H1 (cell line): Measurements from ENCODE around the gene OR4K1. TPM values are rescaled to one million over a fixed set of nuclear protein-coding genes. Genes with fewer than 3 reads are reported as not detected.

Experiments used
- CTCF ChIA-PET: fragments of 300-600 bp; sonication (Branson Sonifier 250); formaldehyde crosslinking; loops from one replicate; lab custom pipeline; 2021; ENCODE audit not compliant: partially characterized antibody; lab: Charles Lee
- POLR2A ChIA-PET: fragments of 300-600 bp; sonication (Branson Sonifier 250); formaldehyde crosslinking; loops from one replicate; lab custom pipeline; 2021; ENCODE audit warnings: inconsistent platforms; ENCODE audit not compliant: partially characterized antibody; lab: Charles Lee
- DNase-seq, 2 experiments: peaks; one replicate each; pipeline versions ENCODE4 v3.0.0 to v3.0.0-alpha.2; 2010 to 2022; ENCODE audit warnings: low spot score in 2 of 2, low read depth in 1 of 2, mixed read lengths in 1 of 2
- FAIRE-seq: peaks from 2 replicates; lab custom pipeline; 2011; peaks lifted over from hg19 to GRCh38; lab: Jason Lieb, UNC
- H2AFZ ChIP-seq: 2 replicates; pipeline ENCODE4 v1.8.1; 2012; ENCODE audit warnings: low read length, inconsistent platforms
- H2AK5ac ChIP-seq: 2 replicates; pipeline ENCODE4 v1.6.1; 2013; ENCODE audit warnings: low read depth, low read length
- H2BK120ac ChIP-seq: replicated peaks from 2 replicates; pipeline ENCODE3; 2013; ENCODE audit warnings: low read depth, low read length, inconsistent platforms
- H2BK12ac ChIP-seq: 2 replicates; pipeline ENCODE4 v1.6.1; 2013; ENCODE audit warnings: low read depth, low read length
- H2BK15ac ChIP-seq: 2 replicates; pipeline ENCODE4 v1.6.1; 2013; ENCODE audit warnings: low read length
- H2BK20ac ChIP-seq: 2 replicates; pipeline ENCODE4 v1.6.1; 2013; ENCODE audit warnings: low read length
- H2BK5ac ChIP-seq: 2 replicates; pipeline ENCODE4 v1.6.1; 2013; ENCODE audit warnings: low read depth, low read length
- H3K14ac ChIP-seq: 2 replicates; pipeline ENCODE4 v1.6.1; 2013; ENCODE audit warnings: inconsistent platforms; ENCODE audit not compliant: insufficient read length
- H3K18ac ChIP-seq: 2 replicates; pipeline ENCODE4 v1.6.1; 2013; ENCODE audit warnings: low read length; ENCODE audit errors: extremely low read depth
- H3K23ac ChIP-seq: 2 replicates; pipeline ENCODE4 v1.6.1; 2013; ENCODE audit warnings: inconsistent platforms; ENCODE audit not compliant: insufficient read length
- H3K23me2 ChIP-seq: 2 replicates; pipeline ENCODE4 v1.6.1; 2013; ENCODE audit warnings: low read depth, low read length
- H3K27ac ChIP-seq: 2 replicates; pipeline ENCODE4 v1.6.1; 2011; ENCODE audit warnings: low read depth, low read length, inconsistent platforms
- H3K27me3 ChIP-seq, 4 experiments: replicated peaks in 1 of 4; 1 replicate in 1 of 4; 2 replicates in 3 of 4; pipeline versions ENCODE4 v1.6.1 to v1.8.1; 2011 to 2013; ENCODE audit warnings: low read length in 3 of 4, mild to moderate bottlenecking in 3 of 4, inconsistent platforms in 2 of 4, mixed read lengths in 2 of 4, moderate library complexity in 1 of 4; ENCODE audit not compliant: control insufficient read depth in 3 of 4, insufficient read depth in 3 of 4; ENCODE audit errors: extremely low read depth in 1 of 4
- H3K36me3 ChIP-seq, 4 experiments: 2 replicates each; pipeline versions ENCODE4 v1.6.1 to v1.8.1; 2011 to 2013; ENCODE audit warnings: mild to moderate bottlenecking in 4 of 4, low read length in 3 of 4, moderate library complexity in 2 of 4, control low read depth in 1 of 4, inconsistent platforms in 1 of 4; ENCODE audit not compliant: insufficient read depth in 4 of 4, control insufficient read depth in 2 of 4
- H3K4ac ChIP-seq: replicated peaks from 2 replicates; pipeline ENCODE3; 2013; ENCODE audit warnings: low read length, low read depth, mixed read lengths, inconsistent platforms; ENCODE audit not compliant: insufficient read length
- H3K4me1 ChIP-seq, 4 experiments: replicated peaks in 1 of 4; 1 replicate in 1 of 4; 2 replicates in 3 of 4; pipeline versions ENCODE4 v1.6.1 to v1.8.1; 2011 to 2013; ENCODE audit warnings: low read length in 3 of 4, inconsistent platforms in 2 of 4, mixed read lengths in 1 of 4; ENCODE audit not compliant: insufficient read depth in 4 of 4, control insufficient read depth in 3 of 4
- H3K4me2 ChIP-seq, 2 experiments: 2 replicates each; pipeline versions ENCODE4 v1.6.1 to v1.8.1; 2011 to 2013; ENCODE audit warnings: low read depth in 2 of 2, low read length in 2 of 2, control low read depth in 1 of 2, inconsistent platforms in 1 of 2, mild to moderate bottlenecking in 1 of 2; ENCODE audit not compliant: insufficient read depth in 1 of 2
- H3K4me3 ChIP-seq, 4 experiments: fragments of 200-600, 300-600 bp in 1 of 4; sonication (generic), shearing (Covaris generic), sonication (Bioruptor Twin) in 1 of 4; 2 replicates each; pipeline versions ENCODE4 v1.5.1 to v1.8.1; 2011 to 2016; ENCODE audit warnings: low read length in 4 of 4, low read depth in 3 of 4, control low read depth in 2 of 4, inconsistent platforms in 2 of 4, mild to moderate bottlenecking in 2 of 4, mixed read lengths in 1 of 4, moderate library complexity in 1 of 4; ENCODE audit not compliant: insufficient read depth in 2 of 4; ENCODE audit errors: extremely low read depth in 1 of 4
- H3K56ac ChIP-seq: replicated peaks from 2 replicates; pipeline ENCODE3; 2013; ENCODE audit warnings: low read depth, mild to moderate bottlenecking, mixed read lengths, low read length, inconsistent platforms; ENCODE audit not compliant: insufficient read length
- H3K79me1 ChIP-seq: 2 replicates; pipeline ENCODE4 v1.6.1; 2013; ENCODE audit warnings: low read depth, low read length, control low read depth
- H3K79me2 ChIP-seq, 2 experiments: 2 replicates each; pipeline versions ENCODE4 v1.6.1 to v1.8.1; 2012 to 2013; ENCODE audit warnings: low read length in 2 of 2, mild to moderate bottlenecking in 2 of 2, inconsistent platforms in 1 of 2; ENCODE audit not compliant: insufficient read depth in 2 of 2, control insufficient read depth in 1 of 2
- H3K9ac ChIP-seq, 4 experiments: replicated peaks in 1 of 4; 1 replicate in 1 of 4; 2 replicates in 3 of 4; pipeline versions ENCODE4 v1.6.1 to v1.8.1; 2011 to 2013; ENCODE audit warnings: low read depth in 3 of 4, low read length in 3 of 4, control low read depth in 2 of 4, mild to moderate bottlenecking in 2 of 4, moderate library complexity in 2 of 4, inconsistent platforms in 1 of 4; ENCODE audit errors: extremely low read depth in 1 of 4
- H3K9me3 ChIP-seq, 2 experiments: 2 replicates each; pipeline versions ENCODE4 v1.6.1 to v1.8.1; 2012 to 2013; ENCODE audit warnings: mild to moderate bottlenecking in 2 of 2, moderate library complexity in 2 of 2, control low read depth in 1 of 2, inconsistent platforms in 1 of 2, low read depth in 1 of 2, low read length in 1 of 2, mixed read lengths in 1 of 2; ENCODE audit not compliant: insufficient read depth in 2 of 2
- H4K20me1 ChIP-seq, 2 experiments: replicated peaks in 1 of 2; 2 replicates each; pipeline versions ENCODE3 to v1.8.1; 2011 to 2013; ENCODE audit warnings: inconsistent platforms in 2 of 2, low read length in 2 of 2, mild to moderate bottlenecking in 1 of 2; ENCODE audit not compliant: insufficient read depth in 2 of 2, control insufficient read depth in 1 of 2
- H4K5ac ChIP-seq: 2 replicates; pipeline ENCODE4 v1.6.1; 2013; ENCODE audit warnings: low read length, low read depth, mixed read lengths, inconsistent platforms; ENCODE audit not compliant: insufficient read length
- H4K8ac ChIP-seq: 2 replicates; pipeline ENCODE4 v1.8.0; 2013; ENCODE audit warnings: mild to moderate bottlenecking, moderate library complexity, low read length, inconsistent platforms; ENCODE audit not compliant: insufficient read depth; ENCODE audit errors: extremely low read depth
- H4K91ac ChIP-seq: replicated peaks from 2 replicates; pipeline ENCODE3; 2013; ENCODE audit warnings: low read length, mixed read lengths, inconsistent platforms; ENCODE audit not compliant: insufficient read length
- CHD1 ChIP-seq: IDR thresholded peaks from 2 replicates; pipeline ENCODE4 v1.6.1; 2012; ENCODE audit warnings: low read depth, low read length, improper control_type of control experiment
- CHD2 ChIP-seq: IDR thresholded peaks from 2 replicates; pipeline ENCODE4 v1.6.1; 2012; ENCODE audit warnings: low read length, improper control_type of control experiment
- EGR1 ChIP-seq: IDR thresholded peaks from 2 replicates; pipeline ENCODE4 v1.6.1; 2011; ENCODE audit warnings: low read depth, low read length, borderline replicate concordance
- FOSL1 ChIP-seq: IDR thresholded peaks from 2 replicates; pipeline ENCODE4 v1.6.1; 2011; ENCODE audit warnings: mild to moderate bottlenecking, low read depth, low read length, moderate library complexity; ENCODE audit not compliant: insufficient read depth
- GABPA ChIP-seq: IDR thresholded peaks from 2 replicates; pipeline ENCODE4 v1.6.1; 2011; ENCODE audit warnings: mild to moderate bottlenecking, low read length, moderate library complexity, borderline replicate concordance; ENCODE audit not compliant: insufficient read depth
- KDM4A ChIP-seq: IDR thresholded peaks from one replicate; pipeline ENCODE4 v1.7.1; 2012; ENCODE audit warnings: low read depth, mild to moderate bottlenecking, moderate library complexity, low read length, inconsistent platforms; ENCODE audit not compliant: severe bottlenecking
- KDM5A ChIP-seq: fragments of 200-600 bp; IDR thresholded peaks from 2 replicates; pipeline ENCODE4 v1.7.1; 2012; ENCODE audit warnings: mild to moderate bottlenecking, low read length, inconsistent platforms, mixed read lengths
- NRF1 ChIP-seq: IDR thresholded peaks from 2 replicates; pipeline ENCODE4 v1.6.1; 2011; ENCODE audit warnings: mild to moderate bottlenecking, low read depth, low read length, improper control_type of control experiment
- POU5F1 ChIP-seq: IDR thresholded peaks from 2 replicates; pipeline ENCODE4 v1.6.1; 2011; ENCODE audit warnings: low read depth, mild to moderate bottlenecking, low read length, moderate library complexity
- RFX5 ChIP-seq: IDR thresholded peaks from 2 replicates; pipeline ENCODE4 v1.6.1; 2011; ENCODE audit warnings: low read depth, low read length, improper control_type of control experiment, borderline replicate concordance
- TAF1 ChIP-seq: IDR thresholded peaks from 2 replicates; pipeline ENCODE4 v1.6.1; 2011; ENCODE audit warnings: mild to moderate bottlenecking, low read depth, low read length
- TCF12 ChIP-seq: IDR thresholded peaks from 2 replicates; pipeline ENCODE4 v1.6.1; 2011; ENCODE audit warnings: low read depth, mild to moderate bottlenecking, low read length
- WGBS, 2 experiments: shearing (Covaris generic) in 1 of 2; methylation state at CpG; one replicate each; pipeline versions ENCODE4 v1.1.6 to v1.1.7; 2013 to 2015; ENCODE audit warnings: low lambda C conversion rate in 2 of 2, mixed read lengths in 2 of 2, inconsistent platforms in 1 of 2, low coverage in 1 of 2, missing lambda C conversion rate in 1 of 2; ENCODE audit not compliant: insufficient replicate concordance in 2 of 2, insufficient coverage in 1 of 2, insufficient read length in 1 of 2; ENCODE audit errors: extremely low coverage in 1 of 2, missing lambda C conversion rate in 1 of 2; 5-methylcytosine and 5-hydroxymethylcytosine counted together
- polyA plus RNA-seq, 7 experiments: library from polyadenylated mRNA; depleted of rRNA in 3 of 7; stranded (reverse) in 5 of 7; unstranded in 2 of 7; fragments of >200 nt in 5 of 7; fragments of 200-250 nt in 2 of 7; gene quantifications; 1 replicate in 5 of 7; 2 replicates in 1 of 7; 4 replicates in 1 of 7; pipeline versions ENCODE4 v1.2.1 to v1.2.3, GENCODE V29; 2011 to 2013; ENCODE audit warnings: missing spikeins in 2 of 7, mixed read lengths in 2 of 7
- total RNA-seq: library from RNA; stranded (reverse); fragmentation: NEBNext Ultra II Directional; extraction: Animal tissue kit (Norgen Biotek cat#: 25700); gene quantifications from 2 replicates; pipeline ENCODE4 v1.2.1, GENCODE V29; 2021
- TF ChIP-seq, protein P1 (sequence below): IDR thresholded peaks from 2 replicates; pipeline ENCODE4 v1.6.1; 2012; ENCODE audit warnings: inconsistent platforms

The OR4K1 gene
- total and polyA plus RNA-seq, 2 of the 8 experiments (the other 6 are each of a cell fraction or from before 2014, with no cell fraction given), result not detected

- ChIA-PET CTCF (no interaction called here), POLR2A (no interaction called here)
- Histone ChIP-seq H4K20me1 (no peaks in the 10 kb centered on the region), H3K56ac (no peak overlapping the region), H2BK12ac (no peak overlapping the region), H2AK5ac (no peak overlapping the region), H2BK15ac (no peak overlapping the region), H3K4me3 (no peak overlapping the region), H3K9me3 (peaks cover 47 to 66% of the 10 kb centered on the region in 2 experiments), H4K5ac (no peak overlapping the region), H3K18ac (no peak overlapping the region), H3K23me2 (no peaks in the 10 kb centered on the region), H3K4ac (no peak overlapping the region), H2AFZ (no peak overlapping the region), H3K27ac (no peak overlapping the region), H3K23ac (no peak overlapping the region), H3K4me2 (no peak overlapping the region), H3K36me3 (no peaks in the 10 kb centered on the region), H3K27me3 (no peaks in the 10 kb centered on the region), H3K79me1 (no peaks in the 10 kb centered on the region), H3K9ac (no peak overlapping the region), H2BK120ac (no peak overlapping the region), H2BK20ac (no peak overlapping the region), H3K14ac (no peak overlapping the region), H4K8ac (no peak overlapping the region), H4K91ac (no peak overlapping the region), H3K79me2 (no peaks in the 10 kb centered on the region), H2BK5ac (no peak overlapping the region), H3K4me1 (no peaks in the 10 kb centered on the region)
- 33% methylated on average over 2 of the region's 2 CpGs; no CpG with 5 or more reads in 1 of the 2 experiments for WGBS, 2 experiments
- FAIRE-seq, result no peak
- no peak for DNase-seq
- TF ChIP-seq GABPA (no peak), TCF12 (no peak), TAF1 (no peak), NRF1 (no peak), CHD1 (no peak), KDM4A (no peak), CHD2 (no peak), POU5F1 (no peak), FOSL1 (no peak), EGR1 (no peak), KDM5A (no peak), RFX5 (no peak)
- TF ChIP-seq, protein P1, sequence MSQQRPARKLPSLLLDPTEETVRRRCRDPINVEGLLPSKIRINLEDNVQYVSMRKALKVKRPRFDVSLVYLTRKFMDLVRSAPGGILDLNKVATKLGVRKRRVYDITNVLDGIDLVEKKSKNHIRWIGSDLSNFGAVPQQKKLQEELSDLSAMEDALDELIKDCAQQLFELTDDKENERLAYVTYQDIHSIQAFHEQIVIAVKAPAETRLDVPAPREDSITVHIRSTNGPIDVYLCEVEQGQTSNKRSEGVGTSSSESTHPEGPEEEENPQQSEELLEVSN, result no peak
Observed at GRCh38 chr14:19895282-19895681, 35.4 kb upstream of the OR4K1 start.
